Medulla oblongata (tissue), 1 donor: ENCODE measurements around the gene EXOG.

Experiments used
- DNase-seq: peaks from one replicate; pipeline ENCODE4 v3.0.0-alpha.2; 2015; ENCODE audit errors: extremely low spot score

The EXOG gene

DNA sequence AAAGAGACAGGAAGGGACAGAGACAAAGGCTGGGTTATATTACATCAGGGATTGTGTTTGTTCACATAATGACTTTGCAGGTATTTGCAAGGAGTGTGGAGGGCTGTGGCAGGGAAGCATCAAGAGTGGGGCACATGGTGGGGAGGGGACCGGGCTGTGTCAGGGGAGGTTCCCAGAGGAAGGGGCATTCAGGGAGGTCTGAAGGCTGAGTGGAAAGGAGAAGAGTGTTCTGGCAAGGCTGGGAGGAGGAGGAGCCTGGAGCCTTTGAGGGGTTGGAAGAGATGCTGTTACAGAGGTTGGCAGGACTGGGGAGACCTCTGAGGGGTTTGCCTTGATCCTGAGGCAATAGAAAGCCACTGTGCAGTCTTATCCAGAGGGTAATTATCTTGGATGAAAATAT, 49.4 kb downstream of the EXOG start:
- DNase-seq, result no peak

DNA sequence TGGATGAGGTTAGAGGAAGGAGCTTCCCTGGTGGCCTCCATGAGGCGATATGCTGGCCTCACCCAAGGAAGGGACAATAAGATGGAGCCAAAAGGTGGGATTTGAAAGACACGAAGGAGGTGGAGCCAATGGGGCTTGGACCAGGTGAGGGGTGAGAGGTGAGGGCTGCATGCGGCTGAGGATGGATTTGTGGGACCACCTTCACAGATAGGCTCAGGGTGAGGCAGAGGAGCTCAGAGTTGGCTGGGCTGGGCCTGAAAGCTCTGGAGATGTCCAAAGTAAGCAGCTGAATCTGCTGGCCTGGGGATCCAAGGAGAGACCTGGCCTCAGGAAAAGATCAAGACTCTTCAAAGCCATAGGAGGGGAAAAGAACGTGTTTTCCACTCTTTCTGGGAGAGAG, 49.8 kb downstream of the EXOG start:
- DNase-seq, result no peak

DNA sequence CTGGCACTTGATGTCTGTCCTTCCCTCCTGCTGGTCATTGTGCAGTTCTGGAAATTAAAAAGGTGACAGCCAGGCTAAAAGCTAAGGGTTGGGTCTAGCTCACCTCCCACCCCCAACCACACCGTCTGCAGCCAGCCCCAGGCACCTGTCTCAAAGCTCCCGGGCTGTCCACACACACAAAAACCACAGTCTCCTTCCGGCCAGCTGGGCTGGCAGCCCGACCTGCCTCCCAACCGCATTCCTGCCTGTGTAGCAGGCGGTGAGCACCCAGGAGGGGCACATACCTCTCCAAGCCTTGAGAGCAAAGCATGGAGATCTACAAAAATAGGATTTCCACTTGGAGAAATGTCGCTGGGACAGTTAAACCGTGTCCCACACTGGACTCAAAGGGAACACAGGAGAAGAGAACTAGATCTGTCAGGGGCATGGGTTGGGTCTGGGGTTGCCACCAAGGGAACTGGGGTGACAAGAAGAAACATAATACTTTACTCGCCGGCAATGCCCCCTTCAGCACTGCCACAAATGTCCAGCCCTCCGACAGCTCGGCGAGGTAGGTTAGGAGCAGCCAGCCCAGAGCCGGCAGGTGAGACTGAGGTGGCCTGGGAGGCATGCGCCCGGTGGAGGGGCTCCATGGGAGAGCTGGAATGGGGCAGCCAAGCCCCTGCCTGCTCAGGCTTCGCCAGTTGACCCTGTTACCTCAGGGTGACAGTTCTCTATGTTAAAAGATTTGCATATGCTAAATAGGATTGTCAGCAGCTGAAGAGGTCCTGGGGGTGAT, 52.2 kb downstream of the EXOG start:
- no peak for DNase-seq

DNA sequence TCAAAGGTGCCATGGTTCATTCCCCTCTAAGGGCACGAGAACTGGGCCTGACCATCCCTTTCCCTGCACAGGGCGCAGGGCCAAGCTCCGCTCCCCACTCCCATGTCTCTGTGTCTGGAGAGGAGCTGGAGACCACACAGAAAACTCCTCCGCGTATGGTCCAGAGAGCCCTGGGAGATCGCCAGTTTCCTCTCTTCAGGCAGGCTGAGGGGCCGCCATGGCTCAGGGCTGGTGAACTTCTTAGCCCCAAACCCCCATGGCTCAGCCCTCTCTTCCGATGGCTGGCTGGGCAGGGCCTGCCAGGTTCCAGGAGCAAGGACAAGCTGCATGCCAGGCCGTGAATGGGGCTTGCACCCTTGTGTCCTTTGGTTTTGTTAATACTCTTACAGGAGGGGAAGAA, 52.9 kb downstream of the EXOG start:
- no peak for DNase-seq

DNA sequence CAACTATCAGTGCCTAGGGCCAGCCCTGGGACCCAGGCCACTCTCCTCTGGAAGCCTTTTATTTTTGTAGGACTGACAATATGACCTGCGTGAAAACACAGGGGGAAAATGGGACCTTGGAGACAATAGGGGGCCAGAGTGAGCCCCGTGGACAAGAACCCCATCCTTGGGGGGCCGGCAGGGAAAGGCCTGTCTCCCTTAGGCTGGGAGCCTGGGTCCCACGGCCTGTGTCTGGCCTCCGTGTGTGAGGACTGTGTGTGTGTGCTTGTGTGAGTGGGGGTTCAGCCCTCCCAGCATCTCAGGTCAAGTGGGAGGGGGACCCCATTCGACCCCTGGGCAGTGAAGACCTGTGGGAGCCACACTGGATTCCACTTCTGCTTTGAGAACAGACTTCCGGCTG, 53.3 kb downstream of the EXOG start:
- DNase-seq, result no peak

DNA sequence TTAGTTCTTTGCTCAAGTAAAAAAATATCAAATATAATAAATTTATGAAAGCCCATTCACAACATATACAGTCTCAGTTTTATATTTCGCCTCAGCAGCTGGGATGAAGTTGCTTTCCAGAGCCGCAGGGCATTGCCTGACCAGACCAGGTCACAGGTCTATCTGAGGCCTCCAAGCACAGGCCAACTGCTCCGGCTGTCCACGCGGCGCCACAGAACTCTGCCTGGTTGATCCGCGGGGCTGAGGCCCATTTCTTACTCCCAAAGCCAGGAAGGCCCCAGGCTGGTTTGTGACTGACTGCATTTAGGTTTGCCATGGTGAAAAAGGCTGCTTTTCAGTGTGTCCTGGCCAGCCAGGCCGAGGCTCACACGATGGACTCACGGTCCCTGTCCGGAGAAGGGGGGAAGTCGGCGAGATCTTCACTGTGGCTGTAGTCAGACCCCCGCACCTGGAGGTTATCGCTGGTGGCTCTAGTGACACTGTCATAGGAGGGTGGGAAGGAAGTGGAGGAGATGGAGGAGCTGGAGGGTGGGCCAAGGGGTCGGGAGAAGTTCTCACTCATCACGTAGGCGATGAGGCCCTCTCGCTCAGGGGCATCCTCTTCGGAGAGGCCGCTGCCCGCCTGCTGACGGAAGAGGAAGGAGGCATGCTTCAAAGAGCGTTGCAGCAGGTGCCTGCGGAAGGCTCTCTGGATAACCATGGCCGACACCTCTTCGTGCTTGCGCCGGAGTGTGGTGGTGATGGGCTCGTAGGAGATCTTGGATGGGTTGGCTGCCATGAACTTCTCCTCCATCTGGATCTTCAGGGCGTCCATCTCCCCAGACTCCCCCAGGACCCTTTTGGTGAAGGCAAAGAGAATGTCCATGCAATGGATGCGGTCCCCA, 54.1 kb downstream of the EXOG start:
- no peak for DNase-seq

DNA sequence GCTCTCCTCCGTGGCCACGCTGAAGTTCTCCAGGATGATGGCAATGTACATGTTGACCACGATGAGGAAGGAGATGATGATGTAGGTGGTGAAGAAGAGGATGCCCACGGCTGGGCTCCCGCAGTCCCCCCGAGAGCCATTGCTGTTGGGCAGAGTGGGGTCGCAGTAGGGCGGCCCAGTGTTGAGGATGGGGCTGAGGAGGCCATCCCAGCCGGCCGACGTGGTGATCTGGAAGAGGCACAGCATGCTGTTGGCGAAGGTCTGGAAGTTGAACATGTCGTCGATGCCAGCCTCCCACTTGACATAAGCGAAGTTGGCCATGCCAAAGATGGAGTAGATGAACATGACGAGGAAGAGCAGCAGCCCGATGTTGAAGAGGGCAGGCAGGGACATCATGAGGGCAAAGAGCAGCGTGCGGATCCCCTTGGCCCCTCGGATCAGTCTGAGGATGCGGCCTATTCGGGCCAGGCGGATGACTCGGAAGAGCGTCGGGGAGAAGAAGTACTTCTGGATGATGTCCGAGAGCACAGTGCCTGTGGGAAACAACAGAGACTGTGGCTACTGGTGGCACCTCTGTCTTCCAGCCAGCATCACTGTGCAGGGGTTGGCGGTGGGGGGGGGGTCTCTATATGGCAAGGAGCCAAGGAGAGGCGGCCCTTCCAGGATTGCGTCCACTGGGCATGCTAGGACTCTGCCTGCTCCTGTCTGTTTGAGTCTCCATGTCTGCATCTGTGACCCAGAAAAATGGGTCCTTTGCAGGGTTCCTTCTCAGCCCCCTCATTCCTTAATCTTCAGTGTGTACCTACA, 55.1 kb downstream of the EXOG start:
- DNase-seq, result no peak

DNA sequence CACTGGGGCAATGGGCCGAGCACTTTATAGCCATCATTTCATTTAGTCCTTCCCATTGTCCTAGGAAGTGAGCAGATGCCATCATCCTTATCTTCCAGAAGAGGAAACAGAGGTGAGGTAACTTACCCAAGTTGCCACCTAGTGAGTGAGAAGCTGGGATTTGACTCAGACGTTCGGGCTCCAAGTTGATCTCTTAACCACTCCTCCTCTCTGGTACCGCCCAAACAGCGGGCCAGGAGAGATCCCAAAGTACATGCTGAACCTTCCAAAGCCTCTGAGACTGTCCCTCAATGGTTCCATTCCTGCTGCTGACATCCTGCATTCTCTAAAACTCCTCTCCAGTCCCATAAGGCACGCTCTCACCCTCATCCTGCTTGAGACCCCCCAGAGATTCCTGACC, 56.2 kb downstream of the EXOG start:
- no peak for DNase-seq

DNA sequence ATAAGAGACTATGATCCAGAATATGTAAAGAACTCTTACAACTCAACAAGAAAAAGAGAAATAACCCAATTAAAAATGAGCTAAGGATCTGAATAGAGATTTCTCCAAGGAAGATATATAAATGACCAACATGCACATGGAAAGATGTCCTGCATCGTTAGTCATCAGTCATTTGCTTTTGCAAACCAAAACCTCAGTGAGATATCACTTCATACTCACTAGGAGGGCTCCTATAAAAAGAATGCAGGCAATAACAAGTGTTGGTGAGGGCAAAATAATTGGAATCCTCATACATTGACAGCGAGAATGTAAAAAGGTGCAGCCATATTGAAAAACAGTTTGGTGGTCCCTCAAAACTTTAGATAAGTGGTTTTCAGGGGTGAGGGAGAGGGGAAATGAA, 56.9 kb downstream of the EXOG start:
- no peak for DNase-seq

DNA sequence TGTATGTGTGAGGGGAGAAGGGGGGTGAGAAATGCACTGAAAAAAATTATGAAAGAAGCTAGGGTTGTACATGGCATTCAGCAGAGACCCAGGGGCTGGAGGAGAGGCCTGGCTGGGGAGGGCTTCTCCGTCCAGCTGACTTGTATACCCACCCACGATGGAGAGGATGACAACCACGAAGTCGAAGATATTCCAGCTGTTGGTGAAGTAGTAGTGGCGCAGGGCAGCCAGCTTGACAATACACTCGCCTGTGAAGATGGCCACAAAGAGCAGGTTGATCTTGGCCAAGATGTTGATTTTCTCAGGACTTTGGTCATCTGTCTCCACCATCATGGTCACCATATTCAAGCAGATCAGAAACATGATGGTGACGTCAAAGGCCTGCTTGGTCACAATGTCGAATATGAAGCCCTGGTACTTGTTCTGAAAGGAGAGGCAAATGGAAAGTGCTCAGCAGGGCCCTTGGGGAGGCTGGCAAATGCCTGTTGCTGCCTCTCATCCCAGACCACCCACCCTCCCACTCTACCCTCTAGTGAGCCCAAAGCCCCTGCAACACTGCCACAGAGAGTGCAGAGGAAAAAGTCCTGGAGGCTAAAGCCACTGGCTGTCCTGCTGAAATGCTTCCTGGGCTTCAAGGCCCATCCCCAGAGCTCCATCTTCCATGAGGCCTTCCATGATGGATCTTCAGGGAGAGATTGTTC, 58.1 kb downstream of the EXOG start:
- DNase-seq, result no peak

DNA sequence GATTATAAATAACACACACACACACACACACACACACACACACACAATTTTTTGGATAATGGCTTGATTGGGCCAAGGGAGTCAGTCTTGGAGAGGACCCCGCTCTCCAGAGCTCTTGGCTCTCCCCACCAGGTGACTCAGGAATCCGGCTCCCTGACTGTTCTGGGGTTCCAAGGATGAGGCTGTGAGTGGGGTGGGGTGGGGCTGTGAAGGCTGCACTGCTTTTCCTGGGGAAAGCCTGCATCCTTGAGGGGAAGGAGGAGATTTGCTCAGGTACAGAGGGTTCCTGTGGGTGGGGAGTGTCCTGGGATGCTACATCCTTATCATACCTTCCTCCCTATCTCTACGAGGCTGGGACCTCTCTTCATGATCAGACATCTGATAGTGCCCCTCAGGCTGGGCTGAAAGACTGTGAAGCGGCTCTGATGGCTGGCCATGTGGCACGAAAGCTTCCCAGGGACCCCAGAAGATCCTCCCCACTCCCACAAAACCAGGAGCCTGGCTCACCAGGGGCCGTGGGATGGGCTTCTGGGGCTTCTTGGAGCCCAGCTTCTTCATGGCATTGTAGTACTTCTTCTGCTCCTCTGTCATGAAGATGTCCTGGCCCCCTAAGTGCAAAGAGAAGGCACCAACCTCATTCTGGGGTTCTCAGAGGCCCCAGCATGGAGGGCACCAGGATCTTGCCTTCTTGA, 59.2 kb downstream of the EXOG start:
- DNase-seq, result no peak

DNA sequence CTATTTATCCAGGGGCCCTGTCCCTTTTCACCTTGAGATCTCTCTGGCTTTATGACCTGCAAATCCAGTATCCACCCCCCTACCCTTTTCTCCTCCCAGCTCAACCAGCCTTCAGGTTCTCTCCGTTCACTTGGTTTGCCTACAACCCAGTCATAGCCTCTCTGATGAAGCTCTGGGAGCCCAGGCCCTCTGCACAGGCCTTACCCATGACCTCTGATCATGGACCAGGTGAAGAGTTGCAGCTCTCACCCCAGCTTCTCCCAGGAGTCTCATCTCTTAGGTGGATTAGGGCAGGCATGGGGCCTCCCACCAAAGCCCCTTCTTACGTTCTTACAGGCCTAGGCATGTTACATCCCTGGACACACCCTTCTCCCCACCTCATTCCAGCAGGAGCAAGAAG, 59.8 kb downstream of the EXOG start:
- DNase-seq, result no peak

DNA sequence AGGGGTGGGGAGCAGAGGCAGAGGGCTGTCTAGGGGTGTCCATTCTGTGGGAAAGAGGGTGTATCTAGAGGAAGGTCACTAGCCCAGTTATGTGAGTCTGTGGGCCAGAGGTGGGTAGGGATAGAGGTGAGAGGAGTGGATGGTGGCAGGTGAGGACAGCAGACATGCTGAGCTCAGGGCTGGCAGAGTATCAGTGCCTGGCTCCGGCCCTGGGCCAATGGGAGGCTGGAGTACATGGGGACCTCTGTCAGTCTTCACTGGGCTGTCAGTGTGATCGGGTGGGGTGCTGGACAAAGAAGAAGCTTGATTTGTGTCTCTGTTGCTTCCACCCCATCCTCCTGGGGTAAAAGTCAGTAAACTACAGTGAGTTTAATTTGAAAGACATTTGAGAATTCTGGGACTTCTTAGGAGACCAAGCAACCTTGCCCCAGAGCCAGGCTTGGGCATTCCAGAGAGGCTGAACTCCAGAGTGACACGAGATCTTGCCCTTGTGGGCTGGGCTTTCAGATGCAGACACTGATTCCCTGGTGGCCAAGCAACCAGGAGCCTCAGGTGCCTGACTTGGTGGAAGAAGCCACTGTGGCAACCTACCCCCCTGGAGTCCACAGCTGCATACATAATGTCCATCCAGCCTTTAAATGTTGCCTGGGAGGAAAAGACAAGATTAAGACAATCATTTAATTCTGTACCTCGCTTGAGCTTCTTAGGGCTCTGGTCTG, 60.7 kb downstream of the EXOG start:
- no peak for DNase-seq

DNA sequence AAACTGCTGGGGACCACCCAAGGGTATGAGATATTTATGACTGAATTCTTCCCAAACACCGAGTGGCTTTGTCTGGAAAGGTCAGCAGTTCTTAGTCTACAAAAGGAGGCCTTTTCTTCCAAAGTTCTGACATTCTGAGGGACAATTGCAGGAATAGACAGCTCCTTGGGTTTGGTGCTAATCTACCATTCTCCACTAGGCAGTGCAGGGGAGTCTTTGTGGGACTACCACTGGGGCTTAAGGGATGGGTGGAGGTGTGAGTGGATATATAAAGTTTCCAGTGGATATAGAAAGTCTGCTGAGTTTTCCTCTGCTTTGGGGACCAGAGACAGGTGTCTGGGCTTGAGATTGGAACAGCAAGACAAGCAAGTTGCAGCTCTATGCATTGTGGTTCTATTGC, 62.7 kb downstream of the EXOG start:
- DNase-seq, result no peak

DNA sequence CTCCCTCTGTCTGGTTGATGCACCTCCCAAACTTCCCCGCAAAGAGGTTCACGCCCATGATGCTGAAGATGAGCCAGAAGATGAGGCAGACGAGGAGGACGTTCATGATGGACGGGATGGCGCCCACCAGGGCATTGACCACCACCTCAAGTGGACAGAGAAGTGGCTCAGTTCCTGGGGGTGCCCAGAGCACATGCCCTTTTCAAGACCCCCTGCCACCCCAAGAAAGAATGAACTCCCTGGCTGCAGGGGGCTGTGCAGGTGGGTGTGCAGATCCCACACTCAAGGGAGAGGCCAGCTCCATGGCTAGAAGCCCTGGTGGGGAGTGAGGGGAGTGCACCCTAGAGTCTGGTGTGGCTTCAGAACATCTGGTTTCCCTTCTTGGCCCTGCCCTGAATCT, 64.1 kb downstream of the EXOG start:
- DNase-seq, result no peak

DNA sequence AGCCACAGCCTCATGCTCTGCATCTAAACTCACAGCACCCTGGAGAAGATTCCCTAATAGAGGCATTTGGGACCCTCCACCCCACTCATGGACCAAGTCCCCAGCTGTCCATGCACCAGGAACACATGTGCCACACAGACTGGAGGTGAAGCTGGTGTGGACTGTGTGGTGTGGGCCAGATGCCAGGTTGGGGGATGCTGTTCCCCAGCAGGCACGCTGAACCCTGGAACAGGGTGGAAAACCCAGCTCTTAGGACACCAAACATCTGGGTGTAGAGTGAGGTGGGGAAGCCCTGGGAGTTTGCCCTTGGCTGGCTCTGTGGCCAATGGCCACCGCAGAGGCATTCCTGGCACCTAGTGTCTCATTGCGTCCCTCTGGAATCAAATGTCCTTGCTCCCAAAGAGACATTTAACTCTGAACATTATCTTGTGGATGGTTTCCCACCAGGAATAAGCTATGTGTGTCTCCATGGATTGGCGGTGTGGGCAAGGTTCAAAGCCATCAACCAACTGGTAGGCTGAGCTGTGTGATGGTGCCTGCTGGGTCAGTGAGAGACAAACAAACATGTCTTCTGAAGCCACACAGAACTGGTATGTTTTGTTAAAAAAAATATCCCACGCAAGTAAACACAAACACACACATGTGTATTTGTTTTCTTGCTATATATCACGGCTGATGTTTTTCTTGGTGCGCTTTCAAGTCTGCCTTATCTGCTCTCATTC, 65.0 kb downstream of the EXOG start:
- no peak for DNase-seq

DNA sequence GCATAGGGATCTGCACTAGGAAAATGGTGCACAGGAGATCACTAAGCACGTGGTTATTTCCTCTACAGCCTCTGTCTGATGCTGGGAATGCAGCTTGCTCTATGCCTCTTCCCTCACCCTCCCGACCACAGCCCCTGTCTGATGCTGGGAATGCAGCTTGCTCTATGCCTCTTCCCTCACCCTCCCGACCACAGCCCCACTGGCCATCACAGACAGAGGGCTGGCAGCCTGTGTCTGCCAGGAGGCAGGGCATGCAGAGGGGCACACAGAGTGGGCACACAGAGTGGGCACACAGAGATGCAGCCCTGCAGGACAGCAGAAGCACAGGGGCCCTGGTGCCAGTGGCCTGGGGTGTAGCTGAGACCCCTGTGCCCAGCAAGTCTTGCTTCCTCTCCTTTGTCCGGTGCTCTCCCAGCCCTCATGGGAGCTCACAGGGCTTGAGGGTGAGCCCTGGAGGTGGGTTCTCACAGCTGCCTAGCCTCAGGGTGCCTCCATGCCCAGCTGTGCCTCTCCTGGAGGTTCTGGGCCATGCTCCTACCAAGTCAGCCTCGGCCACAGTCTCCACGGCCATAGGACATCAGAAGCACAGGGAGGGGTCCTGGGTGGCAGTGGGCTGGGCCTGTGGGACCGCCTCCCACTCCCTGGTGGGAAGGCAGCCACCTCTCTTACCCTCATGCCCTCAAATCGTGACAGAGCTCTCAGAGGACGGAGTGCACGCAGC, 65.8 kb downstream of the EXOG start:
- DNase-seq, result no peak

DNA sequence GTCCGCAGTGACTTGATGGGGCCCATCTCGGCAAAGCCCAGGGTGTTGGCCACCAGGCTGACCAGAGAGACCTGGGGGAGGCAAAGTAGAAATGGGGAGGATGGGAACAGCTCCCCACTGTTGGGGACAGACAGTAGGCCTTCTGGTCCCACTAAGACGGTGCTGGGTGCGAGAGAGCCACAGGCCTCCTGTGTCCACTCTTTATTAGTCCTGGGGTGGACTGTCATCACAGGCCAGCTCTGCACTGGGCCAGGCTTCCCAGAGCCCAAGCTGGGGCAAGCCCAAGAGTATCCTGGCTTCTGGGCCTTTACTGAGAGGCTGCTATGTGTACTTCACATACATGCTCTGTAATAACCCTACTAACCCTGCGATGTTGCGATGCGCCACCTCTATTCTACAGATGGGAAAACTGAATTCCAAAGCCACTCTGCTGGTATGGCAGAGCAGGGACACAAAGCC, 66.4 kb downstream of the EXOG start:
- DNase-seq, result no peak
